Amniotic epithelial cell (primary cell): ENCODE data around the gene TGIF2.
A peak's percentile ranks its signal among the peaks of the same experiment; 100 is the strongest.
"Not testable (repeated sequence)": the region's sequence is repeated elsewhere in the genome, so short reads cannot be mapped to it uniquely, and the experiment has no call there.

Experiments
- DNase-seq: peaks from one replicate; pipeline ENCODE4 v3.0.0-alpha.2; 2010; ENCODE audit warnings: low read depth

The TGIF2 gene

GRCh38 chr20:36578356-36579041 is 5.1 kb downstream of the TGIF2 start:
- no peak for DNase-seq

GRCh38 chr20:36579996-36580545 is 6.7 kb downstream of the TGIF2 start:
- DNase-seq = peak; percentile 86

DNA sequence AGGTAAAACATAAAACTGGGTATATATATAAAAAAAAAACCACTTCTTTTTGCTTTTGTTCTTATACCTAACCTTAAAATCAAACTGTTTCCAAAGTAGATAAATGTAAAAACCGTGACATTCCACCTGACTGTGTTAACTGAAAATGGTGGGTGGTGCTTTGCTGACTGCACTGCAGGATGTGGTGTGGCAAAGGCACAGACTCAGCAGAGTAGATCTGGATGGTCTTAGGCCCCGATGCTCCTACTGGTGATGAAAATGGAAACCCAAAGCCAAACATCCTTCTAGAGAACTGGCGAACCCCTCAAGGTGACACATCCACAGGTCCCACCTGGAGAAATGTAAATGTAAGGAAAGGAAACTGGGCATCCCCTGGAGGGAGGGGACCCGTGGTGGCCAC is 8.9 kb downstream of the TGIF2 start:
- DNase-seq = no peak

GRCh38 chr20:36582821-36583220 is 9.4 kb downstream of the TGIF2 start:
- DNase-seq = no peak

DNA sequence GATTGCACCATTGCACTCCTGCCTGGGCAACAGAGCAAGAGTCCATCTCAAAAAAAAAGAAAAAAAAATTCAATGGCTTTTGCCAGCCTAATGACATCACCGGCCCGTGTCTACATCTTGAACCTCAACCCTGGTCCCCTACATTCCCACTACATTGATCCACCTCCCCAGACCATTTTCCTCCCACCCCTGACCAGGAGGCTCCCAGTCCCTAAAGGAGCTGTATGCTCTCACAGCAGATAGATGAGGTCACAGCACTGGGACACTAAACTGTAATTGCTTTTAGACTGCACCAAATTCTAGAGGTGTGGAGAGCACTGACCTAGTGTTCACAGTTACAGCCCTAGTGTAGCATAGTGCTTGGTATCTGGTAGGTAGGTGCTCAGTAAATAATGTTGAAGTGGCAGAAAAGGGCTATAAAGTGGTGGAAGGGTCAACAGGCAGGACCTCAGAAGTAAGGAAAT is 10.7 kb downstream of the TGIF2 start:
- no peak for DNase-seq

DNA sequence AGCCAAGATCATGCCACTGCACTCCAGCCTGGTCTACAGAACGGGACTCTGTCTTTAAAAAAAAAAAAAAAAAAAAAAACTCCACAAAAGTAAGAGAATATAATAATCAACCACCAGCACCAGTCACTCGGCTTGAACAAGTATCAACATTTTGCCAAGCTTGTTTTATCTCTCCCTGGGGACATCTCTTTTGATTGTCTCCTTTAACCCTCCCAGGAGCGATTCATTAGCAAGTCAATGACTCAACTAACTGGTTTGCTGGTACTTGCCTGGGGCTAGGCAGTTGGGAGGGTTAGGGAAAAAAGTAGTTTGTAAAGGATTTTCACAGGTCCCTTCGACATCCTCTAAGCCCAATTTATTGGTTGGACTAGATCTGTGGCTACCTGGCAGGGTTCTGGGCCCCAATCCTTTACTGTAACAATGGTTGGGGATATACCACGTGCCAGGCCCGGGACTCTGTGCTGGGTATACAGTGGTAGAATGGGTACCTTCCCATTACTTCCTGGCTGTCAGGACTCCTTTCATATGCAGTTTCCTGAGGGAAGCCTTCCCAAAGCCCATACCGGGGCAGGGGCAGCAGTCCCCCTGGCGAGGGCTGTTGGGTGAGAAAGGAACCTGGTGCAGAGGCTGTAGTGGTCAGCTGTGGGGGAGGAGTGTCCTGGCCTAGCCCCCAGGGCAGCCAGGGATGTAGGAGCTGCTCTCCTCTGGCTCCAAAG is 12.2 kb downstream of the TGIF2 start:
- no peak for DNase-seq

GRCh38 chr20:36587388-36588070 is 14.1 kb downstream of the TGIF2 start:
- no peak for DNase-seq

DNA sequence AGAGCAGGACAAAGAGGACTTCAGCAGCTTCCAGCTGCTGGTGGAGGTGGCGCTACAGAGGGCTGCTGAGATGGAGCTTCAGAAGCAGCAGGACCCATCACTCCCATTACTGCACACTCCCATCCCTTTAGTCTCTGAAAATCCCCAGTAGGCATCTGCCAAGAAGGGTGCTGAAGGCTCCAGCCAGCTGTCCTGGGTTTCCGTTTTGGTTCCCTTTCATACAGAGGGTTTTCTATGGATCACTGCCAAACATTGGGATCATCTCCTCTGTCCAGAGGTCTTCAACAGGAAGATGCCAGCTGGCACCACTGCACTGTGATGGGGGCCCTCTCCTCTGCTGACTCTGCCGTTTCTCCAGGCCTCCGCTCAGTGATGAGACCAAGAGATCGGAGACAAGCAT is 17.9 kb downstream of the TGIF2 start:
- no peak for DNase-seq

GRCh38 chr20:36591854-36592641 is 18.7 kb downstream of the TGIF2 start:
- DNase-seq = peak; percentile 44

- DNase-seq = no peak
These were observed 20.0 kb downstream of the TGIF2 start for GRCh38 chr20:36593347-36593929.

- no peak for DNase-seq
These were observed 26.5 kb downstream of the TGIF2 start for GRCh38 chr20:36599912-36600345.

GRCh38 chr20:36601540-36601939 is 28.1 kb downstream of the TGIF2 start:
- DNase-seq = no peak

GRCh38 chr20:36604952-36605398 is 31.6 kb downstream of the TGIF2 start:
- DNase-seq = no peak

GRCh38 chr20:36605399-36606157 is 32.2 kb downstream of the TGIF2 start, which contains the start of gene RAB5IF:
Gene RAB5IF (plus strand): TSS chr20:36605779. CDS start chr20:36605952, 173 bp downstream.
- DNase-seq = peak; percentile 97

DNA sequence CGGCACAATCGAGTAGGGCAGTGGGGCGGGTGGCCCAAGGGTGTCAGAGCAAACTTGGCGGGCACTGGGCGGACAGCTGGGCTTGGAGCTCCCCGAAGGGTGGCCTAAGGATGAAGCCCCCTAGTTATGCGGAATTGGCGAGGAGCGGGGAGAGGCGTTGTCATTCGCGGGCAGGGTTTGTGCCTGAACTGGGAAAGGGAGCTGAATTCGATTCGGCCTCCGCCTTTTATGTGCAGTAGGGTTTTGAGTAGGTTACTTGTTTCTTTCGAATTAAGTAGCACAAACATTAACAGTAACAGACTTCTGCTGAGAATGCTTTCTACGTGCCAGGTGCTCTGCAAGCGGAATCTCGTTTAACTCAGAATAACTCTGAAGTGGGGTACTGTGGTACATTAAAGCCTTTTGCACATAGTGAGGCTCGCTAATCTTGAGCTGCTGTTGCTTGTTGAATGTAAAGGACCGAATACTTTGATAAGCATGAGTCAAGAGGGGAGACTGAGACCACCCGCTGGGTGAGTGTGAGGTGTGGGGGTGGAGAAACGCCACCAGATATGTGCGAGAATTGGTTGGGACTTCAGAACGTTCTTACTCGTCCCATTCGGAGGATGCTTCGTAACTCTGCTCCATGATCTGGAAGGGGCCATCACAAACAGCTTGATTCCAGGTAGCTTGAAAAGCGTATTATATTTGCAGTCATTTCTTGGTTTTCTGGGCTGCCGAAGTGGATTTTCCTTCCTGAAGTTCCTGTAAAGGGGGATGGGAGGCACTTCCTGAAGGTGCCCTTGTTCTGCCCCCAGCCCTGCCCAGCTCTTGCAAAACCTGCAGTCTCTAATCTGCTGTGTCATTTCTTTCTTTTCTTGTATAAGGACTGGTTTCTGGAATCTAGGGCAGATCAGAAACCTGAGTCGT is 33.0 kb downstream of the TGIF2 start:
- peak; percentile 64 for DNase-seq

DNA sequence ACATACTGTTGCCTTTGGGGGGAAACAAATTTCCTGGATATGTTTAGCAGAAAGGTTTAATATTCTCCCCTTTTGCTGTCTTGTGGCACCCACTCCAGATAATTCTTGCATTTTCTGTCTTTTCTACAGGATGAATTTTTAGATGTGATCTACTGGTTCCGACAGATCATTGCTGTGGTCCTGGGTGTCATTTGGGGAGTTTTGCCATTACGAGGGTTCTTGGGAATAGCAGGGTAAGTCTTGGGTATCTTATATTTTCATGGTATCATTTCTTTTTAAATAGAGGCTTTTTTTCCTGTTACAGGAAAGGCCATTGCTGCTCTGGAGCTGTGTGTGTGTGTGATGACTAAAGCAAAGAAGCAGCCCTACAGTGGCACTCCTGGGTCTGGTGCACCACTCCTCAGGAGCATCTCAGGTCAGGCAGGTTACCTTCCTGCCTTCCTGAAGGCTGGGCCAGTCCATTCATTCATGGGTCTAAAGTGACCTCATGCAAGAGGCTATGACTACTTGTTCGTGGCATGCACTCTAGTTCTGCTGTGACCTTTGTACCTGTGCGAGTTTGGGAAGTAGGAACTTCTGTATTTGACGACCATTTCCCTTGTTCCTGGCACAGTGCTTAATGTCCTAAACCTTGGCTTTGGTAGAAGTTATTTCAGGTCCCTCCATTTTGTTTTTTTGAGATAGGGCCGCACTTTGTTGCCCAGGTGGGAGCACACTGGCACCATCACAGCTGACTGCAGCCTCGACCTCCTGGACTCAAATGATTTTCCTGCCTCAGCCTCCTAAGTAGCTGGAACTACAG is 34.4 kb downstream of the TGIF2 start:
- no peak for DNase-seq

DNA sequence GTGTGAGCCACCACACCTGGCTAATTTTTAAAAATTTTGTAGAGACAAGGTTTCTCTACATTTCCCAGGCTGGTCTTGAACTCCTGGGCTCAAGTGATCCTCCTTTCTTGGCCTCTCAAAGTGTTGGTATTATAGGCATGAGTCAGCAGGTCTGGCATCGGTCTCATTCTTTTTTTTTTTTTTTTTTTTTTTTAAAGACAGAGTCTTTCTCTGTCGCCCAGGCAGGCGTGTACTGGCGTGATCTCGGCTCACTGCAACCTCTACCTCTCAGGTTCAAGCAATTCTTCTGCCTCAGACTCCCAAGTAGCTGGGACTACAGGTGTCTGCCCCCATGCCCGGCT is 35.0 kb downstream of the TGIF2 start:
- DNase-seq = not testable (repeated sequence)

GRCh38 chr20:36611625-36612024 is 38.2 kb downstream of the TGIF2 start:
- no peak for DNase-seq

DNA sequence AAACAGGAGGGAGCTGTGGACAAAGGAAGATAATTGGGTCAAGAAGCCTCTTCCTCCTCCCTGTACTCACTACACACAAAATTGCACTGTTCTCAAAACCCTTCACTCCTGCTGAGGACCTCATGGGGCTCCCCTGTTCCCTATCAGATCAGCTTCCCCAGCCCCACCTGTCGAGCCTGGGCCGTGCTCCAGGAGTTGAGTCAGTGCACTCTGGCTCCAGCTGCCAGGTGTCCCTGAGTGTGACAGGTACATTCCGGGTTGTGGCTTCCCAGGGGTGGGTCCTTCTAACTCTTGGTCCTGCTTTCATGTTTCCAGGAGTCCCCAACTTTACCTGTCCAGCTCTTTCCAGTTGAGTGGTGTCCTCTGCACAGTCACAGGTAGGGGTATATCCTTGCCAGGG is 40.6 kb downstream of the TGIF2 start:
- DNase-seq = no peak
